Measurements from ENCODE around the gene CCL22. TPM values are rescaled to one million over a fixed set of nuclear protein-coding genes. Genes with fewer than 3 reads are reported as not detected.

The CCL22 gene
- total and polyA plus RNA-seq, 12 donors: 0.03 to 3.0 (median 0.25) TPM; not detected in 3

DNA sequence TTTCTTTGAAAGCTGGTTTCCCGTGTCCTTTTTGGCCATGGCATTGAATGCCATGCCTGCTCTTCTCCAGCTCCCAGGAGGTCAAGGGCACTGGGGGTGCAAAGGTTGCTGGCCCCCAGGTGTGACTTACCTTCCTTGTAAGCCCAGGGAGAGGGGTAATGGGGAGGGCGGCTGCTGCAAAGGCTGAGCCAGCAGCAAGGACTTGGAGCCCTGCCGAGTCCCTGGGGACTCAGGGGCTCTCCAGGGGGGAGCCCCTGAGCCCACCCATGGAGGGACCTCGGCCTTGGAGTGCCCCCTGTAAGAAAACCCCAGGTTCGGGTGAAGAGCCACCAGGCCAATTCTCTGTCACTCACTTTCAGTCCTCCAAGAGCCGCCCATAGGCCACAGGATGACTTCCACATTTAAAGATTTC is 5.9 kb upstream of the CCL22 start:
- Histone ChIP-seq H3K4me3 (no peak overlapping the region), H3K36me3 (replicated peaks in 1 of 2) (no peaks in the 10 kb centered on the region), H3K27ac (no peak overlapping the region), H3K27me3 (no peaks in the 10 kb centered on the region), H3K9me3 (replicated peaks in 1 of 3) (no peaks in the 10 kb centered on the region), H3K4me1 (replicated peaks in 1 of 2) (no peaks in the 10 kb centered on the region)
- intact Hi-C loops (cut with DNase I): no loop called here
- peak in 2 of 7 donors; percentile 7 to 33 for DNase-seq
- WGBS, 4 donors: 57 to 69% (median 64%) methylated on average over 4 to 6 of the region's 6 CpGs
- TF ChIP-seq, protein P1, sequence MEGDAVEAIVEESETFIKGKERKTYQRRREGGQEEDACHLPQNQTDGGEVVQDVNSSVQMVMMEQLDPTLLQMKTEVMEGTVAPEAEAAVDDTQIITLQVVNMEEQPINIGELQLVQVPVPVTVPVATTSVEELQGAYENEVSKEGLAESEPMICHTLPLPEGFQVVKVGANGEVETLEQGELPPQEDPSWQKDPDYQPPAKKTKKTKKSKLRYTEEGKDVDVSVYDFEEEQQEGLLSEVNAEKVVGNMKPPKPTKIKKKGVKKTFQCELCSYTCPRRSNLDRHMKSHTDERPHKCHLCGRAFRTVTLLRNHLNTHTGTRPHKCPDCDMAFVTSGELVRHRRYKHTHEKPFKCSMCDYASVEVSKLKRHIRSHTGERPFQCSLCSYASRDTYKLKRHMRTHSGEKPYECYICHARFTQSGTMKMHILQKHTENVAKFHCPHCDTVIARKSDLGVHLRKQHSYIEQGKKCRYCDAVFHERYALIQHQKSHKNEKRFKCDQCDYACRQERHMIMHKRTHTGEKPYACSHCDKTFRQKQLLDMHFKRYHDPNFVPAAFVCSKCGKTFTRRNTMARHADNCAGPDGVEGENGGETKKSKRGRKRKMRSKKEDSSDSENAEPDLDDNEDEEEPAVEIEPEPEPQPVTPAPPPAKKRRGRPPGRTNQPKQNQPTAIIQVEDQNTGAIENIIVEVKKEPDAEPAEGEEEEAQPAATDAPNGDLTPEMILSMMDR (IDR thresholded peaks at IDR 0.05): no peak

DNA sequence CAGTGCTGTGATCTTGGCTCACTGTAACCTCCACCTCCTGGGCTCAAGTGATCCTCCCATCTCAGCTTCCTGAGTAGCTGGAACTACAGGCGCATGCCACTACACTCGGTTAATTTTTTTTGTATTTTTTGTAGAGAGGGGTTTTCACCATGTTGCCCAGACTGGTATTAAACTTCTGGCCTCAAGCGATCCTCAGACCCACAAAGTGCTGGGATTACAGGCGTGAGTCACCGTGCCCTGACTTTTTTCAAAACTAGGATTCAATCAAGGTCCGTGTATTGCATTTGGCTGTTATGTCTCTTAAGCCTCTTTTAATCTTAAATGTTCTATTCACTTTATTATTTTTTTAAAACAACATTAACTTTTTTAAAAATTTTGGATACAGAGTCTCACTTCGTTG is 4.3 kb upstream of the CCL22 start:
- peak in 1 of 7 donors; percentile 9 for DNase-seq
- Histone ChIP-seq H3K27me3 (no peaks in the 10 kb centered on the region), H3K9me3 (replicated peaks in 1 of 3) (no peaks in the 10 kb centered on the region), H3K36me3 (replicated peaks in 1 of 2) (no peaks in the 10 kb centered on the region), H3K27ac (no peak overlapping the region), H3K4me3 (no peak overlapping the region), H3K4me1 (replicated peaks in 1 of 2) (no peaks in the 10 kb centered on the region)
- no peak for TF ChIP-seq POLR2A (IDR thresholded peaks at IDR 0.05)
- TF ChIP-seq, protein P1 (IDR thresholded peaks at IDR 0.05): no peak
- 88 to 92% (median 91%) methylated on average over 7 of the region's 7 CpGs for WGBS, 4 donors
- intact Hi-C loops (cut with DNase I): no loop called here

DNA sequence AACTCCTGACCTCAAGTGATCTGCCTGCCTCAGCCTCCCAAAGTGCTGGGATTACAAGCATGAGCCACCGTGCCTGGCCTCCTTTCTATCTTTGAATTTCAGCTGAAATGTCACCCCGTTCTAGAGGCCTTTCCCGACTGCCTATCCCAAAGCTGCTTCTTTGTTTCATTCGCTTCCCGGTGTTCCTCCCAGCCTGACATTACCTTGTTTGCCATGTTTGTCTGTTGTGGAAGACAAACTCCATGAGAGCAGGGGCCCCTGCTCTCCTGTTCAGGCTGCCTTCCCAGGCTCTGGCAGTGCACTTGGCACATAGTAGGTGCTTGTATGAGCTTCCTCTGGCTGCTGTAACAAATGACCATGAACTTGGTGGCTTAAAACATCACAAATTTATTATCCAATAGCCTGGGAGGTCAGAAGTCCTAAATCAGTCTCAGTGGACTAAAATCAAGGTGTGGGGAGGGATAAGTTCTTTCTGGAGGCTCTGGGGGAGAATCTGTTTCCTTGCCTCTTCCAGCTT is 2.6 kb upstream of the CCL22 start:
- no peaks in the 10 kb centered on the region for H3K4me1 ChIP-seq (replicated peaks in 1 of 2)
- intact Hi-C loops (cut with DNase I): no loop called here
- no peaks in the 10 kb centered on the region for H3K9me3 ChIP-seq (replicated peaks in 1 of 3)
- no peak overlapping the region for H3K4me3 ChIP-seq
- TF ChIP-seq, protein P1 (IDR thresholded peaks at IDR 0.05): no peak
- no peak for TF ChIP-seq POLR2A (IDR thresholded peaks at IDR 0.05)
- DNase-seq: no peak
- no peaks in the 10 kb centered on the region for H3K27me3 ChIP-seq
- 83 to 95% (median 88%) methylated on average over 5 of the region's 5 CpGs for WGBS, 4 donors
- no peak overlapping the region for H3K27ac ChIP-seq
- H3K36me3 ChIP-seq (replicated peaks in 1 of 2): no peaks in the 10 kb centered on the region

DNA sequence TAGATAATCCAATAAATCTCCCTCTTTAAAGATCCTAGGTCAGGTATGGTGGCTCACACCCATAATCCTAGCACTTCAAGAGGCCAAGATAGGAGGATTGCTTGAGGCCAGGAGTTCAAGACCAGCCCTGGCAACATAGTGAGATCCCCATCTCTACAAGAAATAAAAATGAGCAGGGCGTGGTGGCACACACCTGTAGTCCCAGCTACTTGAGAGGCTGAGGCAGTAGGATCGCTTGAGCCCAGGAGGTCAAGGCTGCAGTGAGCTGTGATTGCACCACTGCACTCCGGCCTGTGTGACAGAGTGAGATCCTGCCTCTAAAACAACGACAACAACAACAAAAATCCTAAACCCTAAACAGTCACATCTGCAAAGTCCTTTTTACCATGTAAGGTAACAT is 2.0 kb upstream of the CCL22 start:
- H3K4me1 ChIP-seq (replicated peaks in 1 of 2): no peaks in the 10 kb centered on the region
- WGBS, 4 donors: 81 to 94% (median 91%) methylated on average over 4 of the region's 4 CpGs
- TF ChIP-seq, protein P1 (IDR thresholded peaks at IDR 0.05): no peak
- no peak for TF ChIP-seq POLR2A (IDR thresholded peaks at IDR 0.05)
- H3K9me3 ChIP-seq (replicated peaks in 1 of 3): no peaks in the 10 kb centered on the region
- no peak overlapping the region for H3K27ac ChIP-seq
- intact Hi-C loops (cut with DNase I): no loop called here
- H3K36me3 ChIP-seq (replicated peaks in 1 of 2): no peaks in the 10 kb centered on the region
- DNase-seq: peak in 1 of 7 donors; percentile 42
- H3K4me3 ChIP-seq: no peak overlapping the region
- H3K27me3 ChIP-seq: no peaks in the 10 kb centered on the region

Measured in adrenal gland (tissue), 12 donors.